ENCODE results near the gene PKP3.
"Not testable (repeated sequence)": the region's sequence is repeated elsewhere in the genome, so short reads cannot be mapped to it uniquely, and the experiment has no call there.

Gene PKP3

DNA sequence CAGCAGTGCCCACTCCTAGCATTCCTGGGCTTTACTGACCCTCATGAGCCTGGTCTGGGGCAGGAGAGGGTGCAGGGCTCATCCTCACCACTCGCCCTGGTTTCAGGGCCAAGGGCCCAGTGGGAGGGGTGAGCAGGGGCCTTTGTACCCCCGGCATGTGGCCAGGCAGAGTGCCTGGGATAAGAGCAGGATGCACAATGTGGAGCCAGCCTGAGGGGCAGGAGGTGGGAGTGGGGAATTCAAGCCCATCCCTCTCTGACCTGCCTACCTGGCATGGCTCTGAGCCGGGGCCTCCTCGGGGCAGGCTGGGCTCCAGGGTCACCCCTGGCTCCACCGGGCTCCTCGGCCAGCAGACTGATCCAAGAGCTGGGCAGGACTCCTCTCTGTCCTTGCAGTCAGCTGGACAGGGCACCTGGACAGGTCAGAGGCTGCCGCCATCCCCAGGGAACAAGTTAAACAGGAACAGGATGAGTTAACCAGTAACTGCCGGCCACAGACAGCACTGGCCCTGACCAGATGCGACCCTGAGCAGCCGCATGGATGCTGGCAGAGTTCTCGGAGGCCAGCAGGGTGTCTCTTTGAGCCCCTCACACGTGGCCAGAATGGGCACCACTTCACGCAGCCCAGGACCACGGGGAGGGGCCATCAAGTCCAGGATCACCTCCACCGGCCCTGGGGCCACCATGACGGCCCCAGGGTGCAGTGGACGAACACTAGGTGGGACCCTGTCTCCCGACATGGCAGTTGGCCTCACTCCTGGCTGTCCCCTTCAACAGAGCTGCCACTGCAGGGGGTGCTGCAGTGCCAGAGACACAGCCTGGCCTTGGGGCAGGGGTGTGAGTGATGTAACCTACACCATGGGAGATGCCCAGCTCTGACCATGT is 15.8 kb downstream of the PKP3 start:
- DNase-seq = no peak

DNA sequence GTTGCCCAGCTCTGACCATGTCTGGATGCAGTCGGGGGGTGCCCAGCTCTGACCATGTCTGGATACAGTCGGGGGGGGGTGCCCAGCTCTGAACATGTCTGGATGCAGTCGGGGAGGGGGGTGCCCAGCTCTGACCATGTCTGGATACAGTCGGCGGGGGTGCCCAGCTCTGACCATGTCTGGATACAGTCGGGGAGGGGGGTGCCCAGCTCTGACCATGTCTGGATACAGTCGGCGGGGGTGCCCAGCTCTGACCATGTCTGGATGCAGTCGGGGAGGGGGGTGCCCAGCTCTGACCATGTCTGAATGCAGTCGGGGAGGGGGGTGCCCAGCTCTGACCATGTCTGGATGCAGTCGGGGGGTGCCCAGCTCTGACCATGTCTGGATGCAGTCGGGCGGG is 16.7 kb downstream of the PKP3 start:
- DNase-seq = not testable (repeated sequence)

DNA sequence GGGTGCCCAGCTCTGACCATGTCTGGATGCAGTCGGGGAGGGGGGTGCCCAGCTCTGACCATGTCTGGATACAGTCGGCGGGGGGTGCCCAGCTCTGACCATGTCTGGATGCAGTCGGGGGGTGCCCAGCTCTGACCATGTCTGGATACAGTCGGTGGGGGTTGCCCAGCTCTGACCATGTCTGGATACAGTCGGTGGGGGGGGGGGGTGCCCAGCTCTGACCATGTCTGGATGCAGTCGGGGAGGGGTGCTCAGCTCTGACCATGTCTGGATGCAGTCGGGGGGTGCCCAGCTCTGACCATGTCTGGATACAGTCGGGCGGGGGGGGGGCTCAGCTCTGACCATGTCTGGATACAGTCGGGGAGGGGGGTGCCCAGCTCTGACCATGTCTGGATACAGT is 17.5 kb downstream of the PKP3 start:
- DNase-seq = not testable (repeated sequence)

DNA sequence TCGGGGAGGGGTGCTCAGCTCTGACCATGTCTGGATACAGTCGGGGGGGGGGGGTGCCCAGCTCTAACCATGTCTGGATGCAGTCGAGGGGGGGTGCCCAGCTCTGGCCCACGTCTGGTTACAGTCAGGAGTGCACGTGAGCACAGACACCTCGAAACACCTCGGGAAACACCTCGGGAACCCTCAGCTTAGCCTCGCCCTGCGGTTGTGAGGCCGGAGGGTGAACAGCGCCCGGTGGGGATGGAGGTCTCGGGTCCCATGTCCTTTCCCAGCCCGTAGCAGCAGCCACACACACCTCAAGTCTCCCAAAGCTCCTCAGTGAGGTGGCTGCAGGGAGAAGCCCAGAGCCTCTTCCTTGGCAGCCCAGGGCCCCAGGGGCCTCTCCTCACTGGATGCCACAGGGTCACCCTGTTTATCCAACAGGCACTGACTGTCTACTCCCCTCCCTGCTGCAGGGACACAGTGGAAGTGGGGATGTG is 18.7 kb downstream of the PKP3 start:
- DNase-seq = no peak

DNA sequence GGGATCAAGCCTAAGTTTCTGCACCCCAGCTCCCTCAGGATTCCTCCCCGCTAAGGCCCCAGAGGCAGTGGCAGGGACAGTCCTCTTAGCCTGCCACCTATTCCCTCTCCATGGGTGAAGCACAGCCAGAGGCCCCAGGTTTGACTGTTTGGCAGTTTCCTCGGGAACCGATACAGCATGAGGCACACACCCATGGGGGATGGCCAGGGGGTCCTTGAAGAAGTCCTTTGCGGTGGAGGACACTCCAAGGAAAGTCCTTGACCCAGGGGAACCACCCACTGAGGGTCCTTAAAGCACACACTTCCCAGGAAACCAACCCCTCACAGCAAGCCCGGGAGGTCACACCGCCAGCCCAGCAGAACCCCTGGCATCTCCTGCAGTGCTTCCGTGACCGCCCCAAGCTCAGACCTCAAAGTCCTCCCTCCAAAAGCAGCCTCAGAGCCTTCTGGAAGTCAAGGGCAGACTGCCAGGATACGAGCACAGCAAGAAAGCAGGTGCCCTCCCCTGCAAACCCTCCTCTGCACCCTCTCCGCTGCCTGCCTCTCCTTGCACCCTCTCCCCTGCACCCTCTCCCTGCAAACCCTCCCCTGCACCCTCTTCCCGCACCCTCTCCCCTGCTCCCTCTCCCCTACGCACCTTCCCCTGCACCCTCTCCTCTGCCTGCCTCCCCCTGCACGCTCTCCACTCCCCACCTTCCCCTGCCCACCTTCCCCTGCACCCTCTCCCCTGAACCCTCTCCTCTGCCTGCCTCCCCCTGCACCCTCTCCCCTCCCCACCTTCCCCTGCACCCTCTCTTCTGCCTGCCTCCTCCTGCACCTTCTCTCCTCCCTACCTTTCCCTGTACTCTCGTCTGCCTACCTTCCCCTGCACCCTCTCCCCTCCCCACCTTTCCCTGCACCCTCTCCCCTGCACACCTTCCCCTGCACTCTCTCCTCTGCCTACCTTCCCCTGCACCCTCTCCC is 19.4 kb downstream of the PKP3 start:
- DNase-seq = no peak

DNA sequence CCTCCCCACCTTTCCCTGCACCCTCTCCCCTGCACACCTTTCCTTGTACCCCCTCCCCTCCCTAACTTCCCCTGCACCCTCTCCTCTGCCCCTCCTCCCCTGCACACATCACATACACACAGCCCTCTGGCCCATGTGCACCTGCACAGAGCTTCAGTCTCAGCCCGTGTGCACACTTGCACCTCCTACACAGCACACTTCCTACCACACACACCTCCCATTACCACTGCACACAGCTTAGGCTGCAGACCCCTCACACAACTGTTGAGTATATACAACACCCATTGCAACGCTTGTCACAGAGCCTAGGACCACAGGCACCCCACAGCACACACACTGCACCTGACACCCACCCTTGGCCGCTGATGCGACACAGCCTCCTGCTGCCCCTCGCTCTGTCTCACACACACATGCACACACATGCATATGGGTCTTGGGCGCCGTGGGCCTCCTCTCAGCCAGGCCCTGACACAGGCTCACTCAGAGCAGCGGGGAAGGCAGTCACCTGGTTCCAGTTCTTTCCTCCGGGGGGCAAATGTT is 20.4 kb downstream of the PKP3 start:
- DNase-seq = no peak

DNA sequence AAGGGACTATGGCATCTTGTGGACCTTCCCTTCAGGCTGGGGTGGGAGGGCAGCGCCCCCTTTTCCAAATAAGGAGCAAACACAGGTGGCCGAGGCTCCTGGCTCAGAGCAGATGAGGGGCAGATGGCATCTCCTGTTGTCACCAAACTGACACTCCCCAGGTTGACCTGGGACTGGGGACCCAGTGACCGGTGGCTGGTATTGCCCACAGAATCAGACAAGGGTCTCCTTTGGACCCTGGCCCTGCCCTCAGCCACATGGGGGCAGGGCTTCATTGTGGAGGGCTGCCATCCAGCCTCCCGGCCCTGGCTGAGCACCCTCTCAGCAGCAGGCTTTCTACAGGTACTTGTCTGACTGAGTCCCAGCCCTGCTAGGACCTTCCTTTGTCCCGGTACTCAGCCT is 21.6 kb downstream of the PKP3 start:
- no peak for DNase-seq

DNA sequence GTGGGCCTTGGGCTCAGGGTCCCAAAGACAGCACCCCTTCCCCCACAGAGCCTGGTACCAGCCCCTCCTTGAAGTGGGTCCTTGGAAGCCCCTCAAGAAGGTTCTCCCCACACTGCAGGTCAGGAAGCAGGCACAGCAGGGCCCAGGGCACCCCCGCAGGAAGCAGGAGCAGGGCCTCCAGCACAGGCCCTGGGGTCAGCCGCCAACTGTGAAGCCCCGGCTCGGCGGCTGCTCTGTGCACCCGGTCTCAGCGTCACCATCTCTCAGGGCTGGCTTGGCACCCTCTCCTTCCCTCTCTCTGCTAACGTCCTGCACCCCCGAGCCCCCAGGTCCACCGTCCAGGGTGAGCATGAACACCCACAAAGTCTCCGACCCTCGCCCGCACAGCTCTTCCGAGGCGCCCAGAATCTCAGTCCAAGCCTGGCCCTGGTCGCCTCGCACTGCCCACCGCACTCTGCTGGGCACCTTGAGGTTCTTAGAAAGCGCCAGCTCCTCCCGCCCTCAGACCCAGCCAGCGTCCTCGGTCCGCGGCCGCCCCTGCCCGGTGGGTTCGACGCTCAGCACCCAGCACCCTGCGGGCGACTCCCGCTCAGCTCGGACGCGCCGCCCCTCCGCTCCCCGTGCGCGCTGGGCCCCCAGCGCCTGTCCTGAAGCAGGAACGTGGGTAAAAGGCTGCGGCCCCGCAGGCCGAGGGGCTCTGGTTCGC is 22.2 kb downstream of the PKP3 start:
- no peak for DNase-seq

DNA sequence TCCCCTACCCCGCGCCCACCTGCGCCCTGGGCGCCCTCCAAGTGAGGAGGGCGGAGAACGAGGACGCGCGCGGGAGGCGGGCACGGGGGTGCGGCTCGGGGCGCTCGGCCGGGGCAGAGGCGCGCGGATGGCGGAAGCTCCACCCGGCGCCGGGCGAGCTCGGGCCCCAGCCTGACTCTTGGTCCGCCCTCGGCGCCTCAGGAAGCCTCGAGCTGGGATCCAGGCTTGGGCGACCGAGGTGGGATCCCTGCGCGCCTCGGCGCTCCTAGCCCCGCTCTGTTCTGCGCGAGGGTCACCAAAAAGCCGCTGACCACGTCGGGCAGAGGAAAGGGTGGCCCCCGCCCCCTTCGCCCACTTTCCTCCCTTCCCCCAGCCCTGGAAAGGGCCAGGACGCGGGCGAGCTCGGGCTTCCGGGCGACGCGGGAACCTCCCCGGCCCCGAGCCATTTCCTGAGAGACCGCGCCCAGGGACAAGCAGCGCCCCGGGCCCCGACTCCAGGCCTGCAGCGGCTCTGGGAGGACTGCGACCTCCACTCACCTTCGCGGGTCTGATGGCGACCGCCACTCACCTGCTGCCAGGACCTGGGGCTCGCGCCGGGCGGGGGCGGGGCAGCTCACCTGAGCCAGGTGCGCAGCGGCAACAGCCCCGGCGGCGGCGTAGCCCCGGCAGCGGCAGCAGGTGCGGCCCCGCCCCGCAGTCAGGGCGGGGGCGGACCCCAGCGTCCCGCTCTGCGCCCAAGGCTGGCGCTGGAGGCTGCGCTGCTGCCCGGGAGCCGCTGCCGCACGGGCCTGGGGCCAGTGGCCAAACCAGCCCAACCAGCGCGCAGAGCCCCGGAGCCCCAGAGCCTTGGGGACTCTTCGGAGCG is 23.0 kb downstream of the PKP3 start:
- no peak for DNase-seq

DNA sequence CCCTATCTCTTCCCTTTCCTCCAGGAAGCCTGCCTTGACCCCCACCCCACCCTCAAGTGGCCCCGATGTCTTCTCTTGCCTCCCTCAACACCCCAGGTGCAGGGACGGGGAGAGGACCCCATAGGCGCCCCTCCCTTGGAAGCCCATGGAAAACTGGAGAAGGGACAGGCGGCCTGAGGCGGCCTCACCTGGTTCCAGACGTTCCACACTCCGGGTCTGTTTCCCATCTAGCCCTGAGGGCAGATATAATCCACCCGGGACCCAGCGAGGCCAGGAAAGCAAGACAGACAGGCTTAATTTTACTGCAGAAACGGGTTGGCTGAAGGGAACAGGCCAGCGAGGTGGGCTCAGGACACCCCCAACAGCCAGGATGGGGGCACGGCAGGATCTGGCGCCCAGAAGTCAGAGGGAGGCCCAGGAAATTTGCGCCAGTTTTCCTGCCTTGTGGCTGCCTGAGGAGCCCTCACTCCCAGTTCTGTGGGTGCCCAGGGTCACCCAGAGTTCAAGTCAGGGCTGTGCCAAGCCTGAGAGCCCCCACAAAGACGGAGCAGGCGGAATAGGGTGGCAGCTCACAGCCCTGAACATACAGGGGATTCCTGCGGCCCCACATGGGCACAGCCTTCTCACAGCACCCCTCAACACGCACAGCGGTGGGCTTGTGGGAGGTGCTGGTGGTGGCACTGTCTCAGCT is 23.8 kb downstream of the PKP3 start:
- DNase-seq = no peak

DNA sequence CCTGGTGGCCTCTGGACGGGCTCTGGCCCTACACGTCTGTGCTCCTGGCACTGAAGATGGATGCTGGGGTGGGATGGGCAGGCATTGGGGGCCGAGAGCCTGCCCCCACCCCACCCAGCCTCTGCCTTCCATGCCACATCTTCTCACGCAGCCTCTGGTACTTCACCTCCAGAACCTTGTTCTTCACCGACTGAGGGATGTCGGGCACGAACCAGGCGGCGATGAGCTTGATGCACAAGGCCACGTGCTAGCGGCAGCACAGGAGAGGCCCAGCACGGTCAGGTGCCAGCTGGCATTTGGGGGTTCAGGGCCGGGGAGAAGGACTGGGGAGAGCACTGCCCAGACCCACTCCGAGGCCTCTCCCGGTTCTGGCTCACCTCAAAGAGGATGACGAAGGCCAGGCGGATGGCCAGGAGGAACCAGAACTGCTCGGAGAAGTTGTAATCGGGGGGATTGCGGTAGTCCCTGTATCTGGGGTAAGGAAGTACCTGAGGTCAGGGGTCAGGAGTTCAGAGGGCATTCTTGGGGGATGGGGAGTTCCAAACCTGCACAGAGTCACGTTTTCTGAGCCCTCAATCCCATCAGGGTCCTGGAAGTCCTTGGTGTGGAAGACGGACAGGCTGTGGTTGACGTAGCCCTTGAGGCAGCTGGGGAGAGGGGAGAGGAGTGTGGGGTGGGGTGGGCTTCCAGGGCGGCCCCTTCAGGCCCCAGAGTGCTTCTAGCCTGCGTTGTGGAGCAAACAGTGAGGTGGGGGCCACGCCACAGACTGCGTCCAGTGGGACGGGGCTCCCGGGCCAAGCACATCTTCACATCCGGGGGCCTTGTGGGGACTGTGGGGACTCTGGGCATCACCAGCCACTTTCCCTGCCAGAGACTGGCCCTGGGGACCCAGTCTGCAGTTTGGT is 24.6 kb downstream of the PKP3 start:
- no peak for DNase-seq

DNA sequence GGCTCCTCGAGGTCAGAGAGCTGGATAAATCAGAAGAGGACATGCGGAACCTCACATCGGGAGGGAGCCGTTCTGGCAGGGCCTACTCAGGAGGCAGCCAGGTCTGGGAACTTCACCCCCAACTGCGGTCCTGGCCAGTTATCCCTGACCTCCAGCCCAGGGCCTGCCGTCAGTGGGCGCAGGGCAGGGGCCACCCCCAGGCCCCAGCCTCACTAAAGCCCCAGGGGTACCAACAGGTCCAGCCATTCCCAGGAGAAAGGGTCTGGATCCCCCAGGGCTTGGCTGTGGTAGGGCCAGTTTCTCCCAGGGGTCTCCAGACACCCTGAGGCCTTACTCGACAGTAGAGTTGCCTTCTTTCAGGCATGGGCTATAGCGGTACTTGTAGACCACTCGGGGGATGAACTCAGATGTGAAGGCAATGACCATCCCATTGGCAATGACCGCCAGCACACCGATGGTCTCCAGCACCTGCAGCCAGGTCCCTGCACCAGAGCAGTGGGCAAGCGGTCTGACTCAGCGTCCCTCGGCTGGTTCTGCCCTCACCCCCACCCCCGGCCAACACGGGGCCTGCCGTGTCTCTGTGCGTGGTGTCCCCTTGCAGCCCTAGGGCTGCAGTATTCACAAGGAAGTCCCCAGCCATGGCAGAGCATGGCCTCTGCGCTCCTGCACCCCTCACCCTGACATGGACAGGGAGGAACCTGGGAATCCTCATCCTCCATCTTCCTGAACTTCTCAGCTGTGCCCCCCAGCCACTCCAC is 25.4 kb downstream of the PKP3 start:
- no peak for DNase-seq

DNA sequence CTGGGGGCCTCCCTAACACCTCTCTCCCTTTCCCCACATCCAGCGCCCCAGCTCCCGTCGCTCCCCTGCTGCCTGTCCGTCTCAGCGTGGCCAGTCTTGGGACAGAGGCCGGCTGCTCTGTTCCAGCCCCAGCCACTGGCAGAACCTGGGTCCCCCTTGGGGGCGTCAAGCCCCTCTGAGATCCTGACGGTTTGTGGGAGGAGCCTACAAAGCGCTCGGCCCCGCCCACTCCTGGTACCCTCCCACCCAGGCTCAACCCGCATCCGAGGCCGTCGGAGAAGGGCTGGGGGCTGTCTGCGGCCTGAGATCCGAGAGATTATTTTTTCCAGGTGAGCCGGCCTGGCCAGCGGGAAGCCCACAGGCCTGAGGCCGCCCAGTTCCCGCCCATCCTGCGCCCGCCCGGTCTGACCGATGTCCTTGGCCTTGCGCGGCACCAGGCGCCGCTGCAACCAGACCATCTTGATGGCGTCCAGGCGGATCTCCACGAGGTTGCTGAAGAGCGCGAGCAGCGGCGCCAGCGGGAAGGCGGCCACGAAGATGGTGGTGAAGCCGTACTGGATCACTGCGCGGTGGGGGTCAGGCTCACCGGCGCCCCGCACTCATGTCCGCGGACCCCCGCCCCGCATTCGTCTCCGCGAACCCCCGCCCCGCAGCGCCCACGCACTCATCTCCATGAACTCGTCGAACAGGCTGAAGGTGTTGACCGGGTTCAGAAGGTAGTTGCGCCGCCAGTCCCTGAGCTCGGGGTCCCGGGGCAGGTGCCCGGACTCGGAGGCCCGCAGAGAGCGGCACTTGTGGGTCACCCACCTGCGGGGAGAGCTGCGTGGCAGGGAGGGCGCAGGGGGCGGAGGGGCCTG is 26.3 kb downstream of the PKP3 start:
- no peak for DNase-seq

DNA sequence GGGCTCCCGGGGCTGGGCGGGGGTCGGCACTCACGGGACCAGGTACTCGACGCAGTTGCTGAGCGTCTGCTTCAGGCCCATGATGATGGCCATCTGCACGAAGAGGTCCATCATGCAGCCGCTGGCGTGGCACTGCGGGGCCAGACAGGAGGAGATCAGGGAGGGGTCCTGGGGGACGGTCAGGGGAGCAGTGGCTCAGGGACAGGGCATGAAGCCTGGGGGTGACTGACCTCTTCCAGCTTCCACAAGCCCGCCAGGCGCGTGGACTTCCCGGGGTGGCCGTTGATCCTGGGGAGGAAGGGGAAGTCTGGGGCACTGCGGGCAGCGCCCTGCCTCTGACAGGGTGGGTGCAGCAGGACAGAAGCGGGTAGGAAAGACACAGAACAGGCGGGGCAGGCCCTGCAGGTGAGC is 26.9 kb downstream of the PKP3 start:
- DNase-seq = no peak

DNA sequence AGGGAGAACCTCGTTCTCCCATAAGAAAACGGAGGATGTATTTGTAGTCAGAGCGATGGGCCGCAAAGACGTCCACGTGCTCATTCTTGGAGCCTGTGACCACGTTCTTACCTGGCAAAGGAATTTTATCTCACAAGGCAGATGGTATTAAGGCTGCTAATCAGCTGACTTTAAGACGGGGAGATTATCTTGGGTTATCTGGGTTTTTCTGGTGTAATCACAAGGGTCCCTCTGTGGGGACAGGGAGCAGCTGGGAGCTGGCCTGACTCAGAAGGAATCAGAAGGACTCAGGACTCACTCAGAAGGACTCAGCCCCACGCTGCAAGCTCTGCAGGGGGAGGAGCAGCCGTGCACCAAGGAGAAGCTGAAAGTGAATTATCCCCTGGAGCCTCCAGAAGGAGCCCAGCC is 28.2 kb downstream of the PKP3 start:
- DNase-seq = no peak

DNA sequence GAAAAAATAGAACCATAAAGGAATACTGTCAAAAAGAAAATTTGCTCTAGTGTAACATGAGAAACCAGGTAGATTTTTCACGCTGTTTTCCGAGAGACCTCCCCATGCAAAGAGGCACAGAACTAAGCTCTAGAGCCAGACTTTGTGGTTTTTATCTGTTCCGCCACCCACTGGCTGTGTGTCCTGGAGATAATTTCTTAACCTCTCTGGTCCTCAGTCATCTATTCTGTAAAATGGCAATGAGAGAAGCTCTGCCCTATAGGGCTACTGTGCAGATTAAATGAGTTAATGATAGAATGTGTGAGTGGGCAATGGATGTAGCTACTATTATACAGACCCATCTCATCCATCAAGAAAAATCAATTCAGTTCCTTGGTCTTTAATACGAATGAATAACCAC is 30.2 kb downstream of the PKP3 start:
- no peak for DNase-seq

DNA sequence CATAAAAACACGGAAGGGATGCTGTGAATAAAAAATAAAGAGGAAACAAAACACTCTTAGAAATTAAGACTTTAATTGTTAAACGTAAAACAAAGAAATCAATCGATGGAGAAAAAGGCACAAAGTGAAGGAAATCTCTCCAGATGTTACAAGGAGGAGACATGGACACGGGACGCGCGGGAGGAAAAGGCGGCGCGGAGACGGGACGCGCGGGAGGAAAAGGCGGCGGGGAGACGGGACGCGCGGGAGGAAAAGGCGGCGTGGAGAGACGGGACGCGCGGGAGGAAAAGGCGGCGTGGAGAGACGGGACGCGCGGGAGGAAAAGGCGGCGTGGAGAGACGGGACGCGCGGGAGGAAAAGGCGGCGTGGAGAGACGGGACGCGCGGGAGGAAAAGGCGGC is 30.8 kb downstream of the PKP3 start:
- not testable (repeated sequence) for DNase-seq
